Measurements from ENCODE around the gene ACAT1. TPM values are rescaled to one million over a fixed set of nuclear protein-coding genes. Genes with fewer than 3 reads are reported as not detected.
"Not testable (repeated sequence)": the region's sequence is repeated elsewhere in the genome, so short reads cannot be mapped to it uniquely, and the experiment has no call there.

The ACAT1 gene
- total and polyA plus RNA-seq, 2 of the 4 experiments (the other 2 are of a cell fraction): 57.7 to 59.9 TPM

DNA sequence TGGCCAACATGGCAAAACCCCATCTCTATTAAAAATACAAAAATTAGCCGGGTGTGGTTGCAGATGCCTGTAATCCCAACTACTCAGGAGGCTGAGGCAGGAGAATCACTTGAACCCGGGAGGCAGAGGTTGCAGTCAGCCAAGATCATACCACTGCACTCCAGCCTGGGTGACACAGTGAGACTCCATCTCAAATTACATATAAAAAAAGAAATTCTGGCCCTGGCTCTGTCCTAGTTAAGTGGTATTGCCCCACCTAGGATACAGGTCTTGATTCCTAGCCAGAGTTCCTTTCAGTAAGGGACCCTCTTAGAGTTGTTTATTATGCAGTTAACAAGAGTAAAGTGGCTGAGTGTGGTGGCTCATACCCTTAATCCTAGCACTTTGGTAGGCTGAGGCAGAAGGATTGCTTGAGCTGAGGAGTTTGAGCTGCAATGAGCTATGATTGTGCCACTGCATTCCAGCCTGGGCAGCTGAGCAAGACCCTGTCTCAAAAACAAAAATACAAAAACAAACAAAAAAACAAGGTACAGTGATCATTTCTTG lies 11.7 kb downstream of the ACAT1 start:
- H3K4ac ChIP-seq (ENCODE audit: low read depth, low read length); intact Hi-C loops (cut with micrococcal nuclease); H4K91ac ChIP-seq (ENCODE audit: insufficient read depth, low read depth, low read length); H4K20me1 ChIP-seq (ENCODE audit: insufficient read depth, low read length); H3K23ac ChIP-seq (ENCODE audit: low read depth, low read length); H4K5ac ChIP-seq (ENCODE audit: low read depth, low read length); H3K56ac ChIP-seq (ENCODE audit: extremely low read depth, insufficient read depth, low read length); CTCF ChIA-PET; H2BK120ac ChIP-seq (ENCODE audit: low read depth, low read length); H3K14ac ChIP-seq (replicated peaks; ENCODE audit: low read depth, low read length); H2AK5ac ChIP-seq (ENCODE audit: low read depth, low read length); H3K18ac ChIP-seq (ENCODE audit: low read depth, low read length); H3K27me3 ChIP-seq (ENCODE audit: control insufficient read depth, insufficient read depth, low read length); H3K4me3 ChIP-seq (ENCODE audit: insufficient read depth, low read depth, low read length); H3K4me2 ChIP-seq (ENCODE audit: low read depth, low read length); H3K9ac ChIP-seq (ENCODE audit: low read depth, low read length); BruUV-seq (replicated peaks); H3K27ac ChIP-seq (ENCODE audit: insufficient read depth, low read length); ATAC-seq (ENCODE audit: low read depth); H3K36me3 ChIP-seq (ENCODE audit: control insufficient read depth, insufficient read depth, low read length); H3K4me1 ChIP-seq (ENCODE audit: control insufficient read depth, insufficient read depth, low read length); H2AK9ac ChIP-seq (replicated peaks; ENCODE audit: low read depth, low read length, poor library complexity); dilution Hi-C loops (cut with HindIII; ENCODE audit: low sequenced_read_pairs, unreplicated experiment); H2BK5ac ChIP-seq (ENCODE audit: low read depth, low read length, poor library complexity, severe bottlenecking); H2BK20ac ChIP-seq (ENCODE audit: low read depth, low read length); H3K9me3 ChIP-seq (ENCODE audit: control insufficient read depth, insufficient read depth, low read length); POLR2A ChIA-PET (ENCODE audit: unreplicated experiment); DNase-seq; H2BK15ac ChIP-seq (ENCODE audit: low read depth, low read length); H3K9me1 ChIP-seq (ENCODE audit: insufficient read depth, low read length); in situ Hi-C loops (cut with MboI; ENCODE audit: low sequenced_read_pairs); H2AFZ ChIP-seq (replicated peaks; ENCODE audit: low read length, poor library complexity); H4K8ac ChIP-seq (ENCODE audit: low read depth in 2 of 2, low read length in 2 of 2): not testable (repeated sequence)
- WGBS, 2 experiments (ENCODE audit: extremely low coverage in 2 of 2, insufficient read length in 1 of 2): no CpG with 5 or more reads among the region's 2 CpGs
- peaks cover 4 to 17% of the 10 kb centered on the region in 2 experiments; a peak in 3 of 4 replicates for H3K79me1 ChIP-seq (ENCODE audit: low read depth in 1 of 2, low read length in 2 of 2)

All from IMR-90 (cell line).